ENCODE data around the gene NSFL1C. TPM values are rescaled to one million over a fixed set of nuclear protein-coding genes. Genes with fewer than 3 reads are reported as not detected.

The NSFL1C gene
- total and polyA plus RNA-seq, 2 of the 4 experiments (the other 2 are of a cell fraction) = 33.0 to 40.3 TPM

DNA sequence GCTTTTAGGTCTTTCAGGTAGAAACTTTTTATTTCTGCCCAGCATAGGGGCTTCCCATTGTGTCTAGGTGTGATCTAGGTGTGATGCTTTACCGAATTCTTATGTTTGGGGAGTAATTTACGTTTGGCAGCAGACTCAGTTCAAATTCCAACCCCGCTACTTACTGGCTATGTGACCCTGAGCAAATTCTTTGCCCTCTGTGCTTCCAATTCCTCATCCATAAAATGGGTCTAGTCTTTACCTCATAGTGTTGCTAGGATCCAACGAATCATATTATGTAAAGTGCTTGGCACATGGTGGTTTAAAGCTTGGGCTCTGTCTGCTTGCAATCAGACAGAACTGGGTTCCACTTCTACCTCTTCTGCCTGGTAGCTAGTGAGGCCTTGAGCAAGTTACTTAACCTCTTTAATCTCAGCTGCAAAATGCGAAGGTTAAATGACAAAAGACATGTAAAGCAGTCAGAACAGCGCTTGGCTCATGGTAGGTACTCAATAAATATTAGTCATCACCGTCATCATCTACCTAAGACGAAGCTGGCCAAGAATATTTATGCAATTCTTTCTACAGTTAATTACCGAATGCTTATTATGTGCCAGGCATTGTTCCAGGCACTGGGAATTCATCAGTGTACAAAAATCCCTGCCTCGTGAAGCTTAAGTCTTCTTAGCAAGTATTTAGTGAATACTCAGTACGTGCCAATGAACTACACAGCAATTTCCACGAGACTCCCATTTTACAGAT, 1.0 kb downstream of the NSFL1C start:
- H3K9me3 ChIP-seq (ENCODE audit: control insufficient read depth, insufficient read depth, low read length) = no peaks in the 10 kb centered on the region
- no peak overlapping the region for H4K91ac ChIP-seq (ENCODE audit: insufficient read depth, low read depth, low read length)
- peaks cover 12% of the 10 kb centered on the region for H3K9me1 ChIP-seq (ENCODE audit: insufficient read depth, low read length)
- H2BK5ac ChIP-seq (ENCODE audit: low read depth, low read length, poor library complexity, severe bottlenecking) = no peak overlapping the region
- peaks cover 12% of the 10 kb centered on the region for H3K36me3 ChIP-seq (ENCODE audit: control insufficient read depth, insufficient read depth, low read length)
- peak overlapping the region; percentile 92 for H3K4me2 ChIP-seq (ENCODE audit: low read depth, low read length)
- H3K56ac ChIP-seq (ENCODE audit: extremely low read depth, insufficient read depth, low read length) = no peak overlapping the region
- H4K5ac ChIP-seq (ENCODE audit: low read depth, low read length) = no peak overlapping the region
- H3K4ac ChIP-seq (ENCODE audit: low read depth, low read length) = no peak overlapping the region
- H2BK120ac ChIP-seq (ENCODE audit: low read depth, low read length) = no peak overlapping the region
- dilution Hi-C loops (cut with HindIII; ENCODE audit: low sequenced_read_pairs, unreplicated experiment) = no loop called here
- H4K20me1 ChIP-seq (ENCODE audit: insufficient read depth, low read length) = peaks cover 38% of the 10 kb centered on the region
- peaks cover 33 to 55% of the 10 kb centered on the region in 2 experiments for H3K79me1 ChIP-seq (ENCODE audit: low read depth in 1 of 2, low read length in 2 of 2)
- H2AK5ac ChIP-seq (ENCODE audit: low read depth, low read length) = no peak overlapping the region
- no peak overlapping the region for H3K18ac ChIP-seq (ENCODE audit: low read depth, low read length)
- intact Hi-C loops (cut with micrococcal nuclease) = loop anchor here (1.0 kb wide), 1 partner anchor 152 kb away; no protein-coding TSS in a partner anchor
- H3K27ac ChIP-seq (ENCODE audit: insufficient read depth, low read length) = no peak overlapping the region
- TSS peak; percentile 8 for BruUV-seq (replicated peaks)
- H3K14ac ChIP-seq (replicated peaks; ENCODE audit: low read depth, low read length) = peak overlapping the region; percentile 18; the same call in 1 of the 2 replicates
- CTCF ChIA-PET = interaction anchor here (1.0 to 1.5 kb wide), 3 partner anchors 38 to 317 kb away, joined by 3 to 7 read pairs (median 4); no protein-coding TSS in a partner anchor
- H2BK20ac ChIP-seq (ENCODE audit: low read depth, low read length) = no peak overlapping the region
- peaks cover 10% of the 10 kb centered on the region for H3K4me1 ChIP-seq (ENCODE audit: control insufficient read depth, insufficient read depth, low read length)
- DNase-seq = peak; percentile 5
- POLR2A ChIA-PET (ENCODE audit: unreplicated experiment) = no interaction called here
- H3K23ac ChIP-seq (ENCODE audit: low read depth, low read length) = no peak overlapping the region; the same call in 1 of the 2 replicates
- H2AFZ ChIP-seq (replicated peaks; ENCODE audit: low read length, poor library complexity) = peak overlapping the region; percentile 97
- H2AK9ac ChIP-seq (replicated peaks; ENCODE audit: low read depth, low read length, poor library complexity) = peak overlapping the region; percentile 13
- H3K4me3 ChIP-seq (ENCODE audit: insufficient read depth, low read depth, low read length) = peak overlapping the region; percentile 96
- in situ Hi-C loops (cut with MboI; ENCODE audit: low sequenced_read_pairs) = no loop called here
- no peak for ATAC-seq (ENCODE audit: low read depth)
- H3K9ac ChIP-seq (ENCODE audit: low read depth, low read length) = peak overlapping the region; percentile 84
- H2BK15ac ChIP-seq (ENCODE audit: low read depth, low read length) = no peak overlapping the region
- no CpG with 5 or more reads among the region's 12 CpGs for WGBS, 2 experiments (ENCODE audit: extremely low coverage in 2 of 2, insufficient read length in 1 of 2)
- H4K8ac ChIP-seq (ENCODE audit: low read depth in 2 of 2, low read length in 2 of 2) = no peak overlapping the region
- H3K27me3 ChIP-seq (ENCODE audit: control insufficient read depth, insufficient read depth, low read length) = peaks cover 2% of the 10 kb centered on the region; the same call in 1 of the 2 replicates
- TF ChIP-seq MXI1 (IDR thresholded peaks at IDR 0.05; ENCODE audit: borderline replicate concordance, low read depth, low read length) (no peak), CHD1 (IDR thresholded peaks at IDR 0.05; ENCODE audit: low read depth, low read length) (no peak), RFX5 (IDR thresholded peaks at IDR 0.05; ENCODE audit: low read depth, low read length) (no peak), BHLHE40 (IDR thresholded peaks at IDR 0.05; ENCODE audit: low read depth, low read length) (no peak), NFE2L2 (IDR thresholded peaks at IDR 0.05; ENCODE audit: low read depth, low read length) (no peak), POLR2A (IDR thresholded peaks at IDR 0.05; ENCODE audit: low read depth, low read length) (no peak), RCOR1 (IDR thresholded peaks at IDR 0.05; ENCODE audit: insufficient replicate concordance, low read length) (no peak), MAZ (IDR thresholded peaks at IDR 0.05; ENCODE audit: borderline replicate concordance, low read depth, low read length) (no peak), MAFK (IDR thresholded peaks at IDR 0.05; ENCODE audit: low read depth, low read length) (no peak), FOS (IDR thresholded peaks at IDR 0.05; ENCODE audit: low read depth, low read length) (no peak), RAD21 (IDR thresholded peaks at IDR 0.05; ENCODE audit: low read length) (no peak), CEBPB (IDR thresholded peaks at IDR 0.05; ENCODE audit: low read depth, low read length) (no peak)
- TF ChIP-seq, protein P1, sequence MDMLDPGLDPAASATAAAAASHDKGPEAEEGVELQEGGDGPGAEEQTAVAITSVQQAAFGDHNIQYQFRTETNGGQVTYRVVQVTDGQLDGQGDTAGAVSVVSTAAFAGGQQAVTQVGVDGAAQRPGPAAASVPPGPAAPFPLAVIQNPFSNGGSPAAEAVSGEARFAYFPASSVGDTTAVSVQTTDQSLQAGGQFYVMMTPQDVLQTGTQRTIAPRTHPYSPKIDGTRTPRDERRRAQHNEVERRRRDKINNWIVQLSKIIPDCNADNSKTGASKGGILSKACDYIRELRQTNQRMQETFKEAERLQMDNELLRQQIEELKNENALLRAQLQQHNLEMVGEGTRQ (IDR thresholded peaks at IDR 0.05; ENCODE audit: low read depth, low read length) = no peak
- TF ChIP-seq, protein P2, sequence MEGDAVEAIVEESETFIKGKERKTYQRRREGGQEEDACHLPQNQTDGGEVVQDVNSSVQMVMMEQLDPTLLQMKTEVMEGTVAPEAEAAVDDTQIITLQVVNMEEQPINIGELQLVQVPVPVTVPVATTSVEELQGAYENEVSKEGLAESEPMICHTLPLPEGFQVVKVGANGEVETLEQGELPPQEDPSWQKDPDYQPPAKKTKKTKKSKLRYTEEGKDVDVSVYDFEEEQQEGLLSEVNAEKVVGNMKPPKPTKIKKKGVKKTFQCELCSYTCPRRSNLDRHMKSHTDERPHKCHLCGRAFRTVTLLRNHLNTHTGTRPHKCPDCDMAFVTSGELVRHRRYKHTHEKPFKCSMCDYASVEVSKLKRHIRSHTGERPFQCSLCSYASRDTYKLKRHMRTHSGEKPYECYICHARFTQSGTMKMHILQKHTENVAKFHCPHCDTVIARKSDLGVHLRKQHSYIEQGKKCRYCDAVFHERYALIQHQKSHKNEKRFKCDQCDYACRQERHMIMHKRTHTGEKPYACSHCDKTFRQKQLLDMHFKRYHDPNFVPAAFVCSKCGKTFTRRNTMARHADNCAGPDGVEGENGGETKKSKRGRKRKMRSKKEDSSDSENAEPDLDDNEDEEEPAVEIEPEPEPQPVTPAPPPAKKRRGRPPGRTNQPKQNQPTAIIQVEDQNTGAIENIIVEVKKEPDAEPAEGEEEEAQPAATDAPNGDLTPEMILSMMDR (conservative IDR thresholded peaks at IDR 0.05; ENCODE audit: low read depth, low read length) = no peak
- TF ChIP-seq, protein P3, sequence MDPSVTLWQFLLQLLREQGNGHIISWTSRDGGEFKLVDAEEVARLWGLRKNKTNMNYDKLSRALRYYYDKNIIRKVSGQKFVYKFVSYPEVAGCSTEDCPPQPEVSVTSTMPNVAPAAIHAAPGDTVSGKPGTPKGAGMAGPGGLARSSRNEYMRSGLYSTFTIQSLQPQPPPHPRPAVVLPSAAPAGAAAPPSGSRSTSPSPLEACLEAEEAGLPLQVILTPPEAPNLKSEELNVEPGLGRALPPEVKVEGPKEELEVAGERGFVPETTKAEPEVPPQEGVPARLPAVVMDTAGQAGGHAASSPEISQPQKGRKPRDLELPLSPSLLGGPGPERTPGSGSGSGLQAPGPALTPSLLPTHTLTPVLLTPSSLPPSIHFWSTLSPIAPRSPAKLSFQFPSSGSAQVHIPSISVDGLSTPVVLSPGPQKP (IDR thresholded peaks at IDR 0.05; ENCODE audit: borderline replicate concordance, low read depth, low read length) = no peak
